Measurements from ENCODE around the gene VIM.

Gene VIM

GRCh38 chr10:17228091-17229015, at the start of gene VIM:
TSS of gene VIM (plus strand) at chr10:17228241. CDS start at chr10:17229423, 1,182 bp downstream.
- peak; percentile 79 for DNase-seq (ENCODE audit: low read depth)

GRCh38 chr10:17179002-17179401, 49.0 kb upstream of the VIM start:
- no peak for DNase-seq (ENCODE audit: low read depth)

GRCh38 chr10:17181110-17181509, 46.9 kb upstream of the VIM start:
- DNase-seq (ENCODE audit: low read depth) = no peak

GRCh38 chr10:17181751-17182150, 46.3 kb upstream of the VIM start:
- DNase-seq (ENCODE audit: low read depth) = no peak

- no peak for DNase-seq (ENCODE audit: low read depth)
Measured at GRCh38 chr10:17183110-17183509, 44.9 kb upstream of the VIM start.

- DNase-seq (ENCODE audit: low read depth) = no peak
Measured at GRCh38 chr10:17185873-17186272, 42.2 kb upstream of the VIM start.

GRCh38 chr10:17188644-17189172, 39.3 kb upstream of the VIM start:
- DNase-seq (ENCODE audit: low read depth) = no peak

GRCh38 chr10:17190602-17191001, 37.4 kb upstream of the VIM start:
- DNase-seq (ENCODE audit: low read depth) = no peak

GRCh38 chr10:17195083-17195482, 33.0 kb upstream of the VIM start:
- DNase-seq (ENCODE audit: low read depth) = no peak

- DNase-seq (ENCODE audit: low read depth) = no peak
Measured at GRCh38 chr10:17196045-17196444, 32.0 kb upstream of the VIM start.

GRCh38 chr10:17196573-17196972, 31.5 kb upstream of the VIM start:
- DNase-seq (ENCODE audit: low read depth) = no peak

GRCh38 chr10:17199351-17199804, 28.7 kb upstream of the VIM start:
- no peak for DNase-seq (ENCODE audit: low read depth)

GRCh38 chr10:17200001-17200911, 27.8 kb upstream of the VIM start:
- no peak for DNase-seq (ENCODE audit: low read depth)

- DNase-seq (ENCODE audit: low read depth) = peak; percentile 66
Measured at GRCh38 chr10:17200912-17201793, 26.9 kb upstream of the VIM start, which contains the start of gene TRDMT1. TSS of gene TRDMT1 (minus strand) at chr10:17201672. CDS start at chr10:17201634, 38 bp downstream.

GRCh38 chr10:17201794-17202116, 26.3 kb upstream of the VIM start:
- DNase-seq (ENCODE audit: low read depth) = no peak

GRCh38 chr10:17202506-17202905, 25.5 kb upstream of the VIM start:
- no peak for DNase-seq (ENCODE audit: low read depth)

- no peak for DNase-seq (ENCODE audit: low read depth)
Measured at GRCh38 chr10:17202999-17203398, 25.0 kb upstream of the VIM start.

- no peak for DNase-seq (ENCODE audit: low read depth)
Measured at GRCh38 chr10:17203416-17203815, 24.6 kb upstream of the VIM start.

GRCh38 chr10:17206210-17206709, 21.8 kb upstream of the VIM start:
- DNase-seq (ENCODE audit: low read depth) = no peak

- DNase-seq (ENCODE audit: low read depth) = no peak
Measured at GRCh38 chr10:17208476-17208875, 19.6 kb upstream of the VIM start.

GRCh38 chr10:17209302-17209701, 18.7 kb upstream of the VIM start:
- DNase-seq (ENCODE audit: low read depth) = no peak
